Thyroid gland (tissue), 4 donors: ENCODE measurements around the gene ERC1.

Source experiments
- POLR2A ChIP-seq, 2 donors: fragments of 450-650 bp; IDR thresholded peaks; one replicate each; pipeline ENCODE4 v1.6.1; 2017; ENCODE audit warnings: antibody characterized with exemption in 2 of 2, mild to moderate bottlenecking in 2 of 2, moderate library complexity in 1 of 2
- TF ChIP-seq, protein P1 (sequence below), 6 experiments: fragments of 200-600 bp in 3 of 6; fragments of 450-650 bp in 3 of 6; sonication (generic) in 3 of 6; IDR thresholded peaks; one replicate each; pipeline ENCODE4 v1.5.1; 2016 to 2019; ENCODE audit warnings: antibody characterized with exemption in 6 of 6, mild to moderate bottlenecking in 2 of 6, inconsistent platforms in 1 of 6, moderate library complexity in 1 of 6

DNA sequence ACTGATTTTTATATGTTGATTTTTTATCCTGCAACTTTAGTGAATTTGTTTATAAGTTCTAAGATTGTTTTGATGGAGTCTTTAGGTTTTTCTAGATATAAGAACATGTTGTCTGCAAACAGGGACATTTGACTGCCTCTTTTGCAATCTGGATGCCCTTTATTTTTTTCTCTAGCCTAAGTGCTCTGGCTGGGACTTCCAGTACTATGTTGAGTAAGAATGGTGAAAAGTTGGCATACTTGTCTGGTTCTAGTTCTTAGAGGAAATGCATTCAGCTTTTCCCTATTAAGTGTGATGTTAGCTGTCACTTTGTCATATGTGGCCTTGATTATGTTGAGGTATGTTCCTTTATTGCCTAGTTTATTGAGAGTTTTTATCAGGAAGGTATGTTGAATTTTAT lies 68.1 kb downstream of the ERC1 start:
- TF ChIP-seq, protein P1, sequence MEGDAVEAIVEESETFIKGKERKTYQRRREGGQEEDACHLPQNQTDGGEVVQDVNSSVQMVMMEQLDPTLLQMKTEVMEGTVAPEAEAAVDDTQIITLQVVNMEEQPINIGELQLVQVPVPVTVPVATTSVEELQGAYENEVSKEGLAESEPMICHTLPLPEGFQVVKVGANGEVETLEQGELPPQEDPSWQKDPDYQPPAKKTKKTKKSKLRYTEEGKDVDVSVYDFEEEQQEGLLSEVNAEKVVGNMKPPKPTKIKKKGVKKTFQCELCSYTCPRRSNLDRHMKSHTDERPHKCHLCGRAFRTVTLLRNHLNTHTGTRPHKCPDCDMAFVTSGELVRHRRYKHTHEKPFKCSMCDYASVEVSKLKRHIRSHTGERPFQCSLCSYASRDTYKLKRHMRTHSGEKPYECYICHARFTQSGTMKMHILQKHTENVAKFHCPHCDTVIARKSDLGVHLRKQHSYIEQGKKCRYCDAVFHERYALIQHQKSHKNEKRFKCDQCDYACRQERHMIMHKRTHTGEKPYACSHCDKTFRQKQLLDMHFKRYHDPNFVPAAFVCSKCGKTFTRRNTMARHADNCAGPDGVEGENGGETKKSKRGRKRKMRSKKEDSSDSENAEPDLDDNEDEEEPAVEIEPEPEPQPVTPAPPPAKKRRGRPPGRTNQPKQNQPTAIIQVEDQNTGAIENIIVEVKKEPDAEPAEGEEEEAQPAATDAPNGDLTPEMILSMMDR (IDR thresholded peaks at IDR 0.05) = no peak
- TF ChIP-seq POLR2A (IDR thresholded peaks at IDR 0.05) = no peak
